ENCODE measurements around the gene MAP2K5. TPM values are rescaled to one million over a fixed set of nuclear protein-coding genes. Genes with fewer than 3 reads are reported as not detected.
A peak's percentile ranks its signal among the peaks of the same experiment; 100 is the strongest.

MAP2K5 gene
- total RNA-seq, 3 donors from 2014 or later = 26.4 to 36.4 (median 30.3) TPM

- ATAC-seq (peak; percentile 9), DNase-seq (peak in 1 of 3 donors; percentile 28)
- H3K4me3 ChIP-seq = no peak overlapping the region
- peaks cover 22% of the 10 kb centered on the region for H3K4me1 ChIP-seq (ENCODE audit: low read depth)
- TF ChIP-seq CTCF (IDR thresholded peaks at IDR 0.05) = no peak
- intact Hi-C loops (cut with DNase I, micrococcal nuclease) = no loop called here
- no peaks in the 10 kb centered on the region for H3K9me3 ChIP-seq
- H3K36me3 ChIP-seq (ENCODE audit: low read depth) = no peaks in the 10 kb centered on the region
These were observed 280.2 kb downstream of the MAP2K5 start for GRCh38 chr15:67822537-67823313.

DNA sequence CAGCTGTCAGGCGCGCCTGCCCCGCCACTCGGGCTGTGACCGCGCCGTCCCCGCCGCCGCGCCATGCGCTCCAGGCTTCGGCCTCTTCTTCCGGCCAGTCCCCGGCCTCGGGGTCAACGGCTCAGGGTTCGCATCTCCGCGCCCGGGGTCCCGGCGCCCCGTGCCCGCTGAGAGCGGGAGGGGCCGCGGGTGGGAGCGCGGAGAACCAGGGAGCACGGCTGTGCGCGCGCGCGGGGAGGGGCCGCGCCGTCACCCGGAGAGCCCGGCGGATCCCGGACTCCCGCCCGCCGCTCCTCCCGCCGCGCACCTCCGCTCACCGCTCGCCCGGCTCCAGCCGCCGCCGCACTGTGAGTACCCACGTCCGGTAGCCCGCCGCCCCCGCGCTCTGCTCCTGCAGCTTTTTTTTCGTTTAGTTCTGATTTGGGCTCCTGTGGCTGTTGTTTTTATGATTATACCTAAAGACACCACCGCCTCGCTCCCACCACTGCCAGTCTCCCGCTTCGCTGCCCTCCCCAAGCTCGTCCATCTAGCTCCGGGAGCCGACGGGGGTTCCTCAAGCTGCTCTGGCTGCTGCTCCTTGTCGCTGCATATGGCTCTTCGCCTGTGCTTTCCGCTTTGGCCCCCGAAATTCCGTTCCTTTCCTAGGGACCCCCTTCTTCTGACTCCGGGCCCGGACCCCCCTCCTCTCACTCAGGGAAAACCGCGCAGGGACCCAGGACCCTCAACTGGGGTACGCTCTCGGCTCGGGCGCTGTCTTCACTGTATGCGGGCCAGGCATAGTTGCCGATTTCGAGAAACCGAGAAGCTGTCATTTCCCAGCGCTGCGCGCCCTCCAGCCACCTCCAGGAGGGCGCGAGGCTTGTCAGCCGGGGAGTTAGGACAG lies 281.1 kb downstream of the MAP2K5 start:
- DNase-seq (peak in 1 of 3 donors; percentile 39), ATAC-seq (no peak)
- Histone ChIP-seq H3K36me3 (ENCODE audit: low read depth) (no peaks in the 10 kb centered on the region), H3K4me3 (no peak overlapping the region), H3K9me3 (no peaks in the 10 kb centered on the region), H3K4me1 (ENCODE audit: low read depth) (peaks cover 29% of the 10 kb centered on the region)
- intact Hi-C loops (cut with DNase I, micrococcal nuclease) = no loop called here
- TF ChIP-seq CTCF (IDR thresholded peaks at IDR 0.05) = no peak

- Histone ChIP-seq H3K9me3 (no peaks in the 10 kb centered on the region), H3K4me3 (no peak overlapping the region), H3K4me1 (ENCODE audit: low read depth) (peaks cover 37% of the 10 kb centered on the region), H3K36me3 (ENCODE audit: low read depth) (no peaks in the 10 kb centered on the region)
- no peak for TF ChIP-seq CTCF (IDR thresholded peaks at IDR 0.05)
- DNase-seq = no peak
- intact Hi-C loops (cut with DNase I, micrococcal nuclease) = no loop called here
- ATAC-seq = no peak
These were observed 281.9 kb downstream of the MAP2K5 start for GRCh38 chr15:67824197-67824968.

DNA sequence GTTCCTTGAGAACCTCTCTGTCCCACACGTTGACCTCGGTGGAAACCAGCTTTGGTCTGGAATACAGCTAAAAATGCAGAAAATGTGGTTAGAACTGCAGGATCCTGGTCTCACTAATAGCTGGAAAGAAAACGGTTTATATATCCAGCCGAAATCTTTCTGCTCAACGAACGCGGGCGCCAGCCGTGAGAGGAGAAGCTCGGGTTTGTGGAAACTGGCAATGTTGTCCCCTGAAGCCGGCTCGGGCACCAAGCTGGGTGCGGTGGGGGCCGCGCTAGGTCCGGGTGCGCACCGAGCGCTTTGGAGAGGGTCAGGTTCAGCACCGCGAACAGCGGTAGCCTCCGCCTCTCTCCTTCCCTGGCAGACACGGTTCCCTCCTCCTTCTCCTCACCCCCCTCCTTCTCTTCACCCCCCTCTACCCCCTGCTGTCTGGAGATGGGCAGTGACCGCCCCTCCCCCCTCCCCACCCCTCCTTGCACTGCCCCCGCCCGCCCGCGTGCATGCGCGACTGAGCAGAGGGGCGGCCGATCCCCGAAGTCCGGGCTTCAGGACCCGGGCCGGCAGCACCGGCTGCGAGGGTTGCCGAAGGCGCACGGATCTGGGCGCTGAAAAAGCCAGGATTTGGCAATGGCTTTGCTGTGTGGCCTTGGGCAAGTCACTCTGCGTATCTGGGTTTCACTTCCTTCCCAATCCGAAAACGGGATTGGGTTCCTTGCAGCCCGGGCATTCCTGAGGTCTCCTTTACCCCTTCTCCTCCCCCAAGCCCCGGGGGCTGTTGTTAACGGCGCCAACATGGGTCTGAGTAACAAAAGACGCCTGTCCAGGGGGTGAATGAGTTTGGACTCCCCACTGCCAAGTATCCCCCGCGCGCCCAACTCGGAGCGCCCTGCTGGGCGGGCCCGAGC lies 282.7 kb downstream of the MAP2K5 start, which contains the start of gene SKOR1:
Gene SKOR1, plus strand, starts transcription at position 534 of the 905 bp plus-strand sequence. Its CDS starts 94 bp downstream, at position 628.
- ATAC-seq (no peak), DNase-seq (no peak)
- Histone ChIP-seq H3K4me3 (no peak within 1 kb of the TSS), H3K36me3 (ENCODE audit: low read depth) (no peaks in the 10 kb centered on the region), H3K9me3 (no peaks in the 10 kb centered on the region), H3K4me1 (ENCODE audit: low read depth) (peaks cover 41% of the 10 kb centered on the region)
- intact Hi-C loops (cut with DNase I, micrococcal nuclease) = no loop called here
- no peak for TF ChIP-seq CTCF (IDR thresholded peaks at IDR 0.05)
